H1 (cell line): ENCODE data around the gene OR52R1. TPM values are rescaled to one million over a fixed set of nuclear protein-coding genes. Genes with fewer than 3 reads are reported as not detected.

Experiments used
- CREB1 ChIP-seq: IDR thresholded peaks from 2 replicates; pipeline ENCODE4 v1.6.1; 2012; ENCODE audit warnings: inconsistent platforms
- FOSL1 ChIP-seq: IDR thresholded peaks from 2 replicates; pipeline ENCODE4 v1.6.1; 2011; ENCODE audit warnings: mild to moderate bottlenecking, low read depth, low read length, moderate library complexity; ENCODE audit not compliant: insufficient read depth
- PHF8 ChIP-seq: fragments of 200-600 bp; sonication (generic); conservative IDR thresholded peaks from 2 replicates; pipeline ENCODE4 v1.7.1; 2012; ENCODE audit warnings: low read depth, mild to moderate bottlenecking, inconsistent platforms, low read length, moderate library complexity
- POU5F1 ChIP-seq: IDR thresholded peaks from 2 replicates; pipeline ENCODE4 v1.6.1; 2011; ENCODE audit warnings: low read depth, mild to moderate bottlenecking, low read length, moderate library complexity
- RAD21 ChIP-seq, 2 experiments: IDR thresholded peaks in 1 of 2; conservative IDR thresholded peaks in 1 of 2; 2 replicates each; pipeline ENCODE4 v1.6.1; 2011; ENCODE audit warnings: low read depth in 2 of 2, low read length in 2 of 2, improper control_type of control experiment in 1 of 2, inconsistent platforms in 1 of 2, mild to moderate bottlenecking in 1 of 2, moderate library complexity in 1 of 2
- RFX5 ChIP-seq: IDR thresholded peaks from 2 replicates; pipeline ENCODE4 v1.6.1; 2011; ENCODE audit warnings: low read depth, low read length, improper control_type of control experiment, borderline replicate concordance
- RXRA ChIP-seq: IDR thresholded peaks from 2 replicates; pipeline ENCODE4 v1.6.1; 2011; ENCODE audit warnings: low read depth, mild to moderate bottlenecking, low read length, moderate library complexity; ENCODE audit not compliant: insufficient read depth
- polyA plus RNA-seq, 7 experiments: library from polyadenylated mRNA; depleted of rRNA in 3 of 7; stranded (reverse) in 5 of 7; unstranded in 2 of 7; fragments of >200 nt in 5 of 7; fragments of 200-250 nt in 2 of 7; gene quantifications; 1 replicate in 5 of 7; 2 replicates in 1 of 7; 4 replicates in 1 of 7; pipeline versions ENCODE4 v1.2.1 to v1.2.3, GENCODE V29; 2011 to 2013; ENCODE audit warnings: missing spikeins in 2 of 7, mixed read lengths in 2 of 7
- total RNA-seq: library from RNA; stranded (reverse); fragmentation: NEBNext Ultra II Directional; extraction: Animal tissue kit (Norgen Biotek cat#: 25700); gene quantifications from 2 replicates; pipeline ENCODE4 v1.2.1, GENCODE V29; 2021

OR52R1 gene
- total and polyA plus RNA-seq, 2 of the 8 experiments (the other 6 are each of a cell fraction or from before 2014, with no cell fraction given): not detected

DNA sequence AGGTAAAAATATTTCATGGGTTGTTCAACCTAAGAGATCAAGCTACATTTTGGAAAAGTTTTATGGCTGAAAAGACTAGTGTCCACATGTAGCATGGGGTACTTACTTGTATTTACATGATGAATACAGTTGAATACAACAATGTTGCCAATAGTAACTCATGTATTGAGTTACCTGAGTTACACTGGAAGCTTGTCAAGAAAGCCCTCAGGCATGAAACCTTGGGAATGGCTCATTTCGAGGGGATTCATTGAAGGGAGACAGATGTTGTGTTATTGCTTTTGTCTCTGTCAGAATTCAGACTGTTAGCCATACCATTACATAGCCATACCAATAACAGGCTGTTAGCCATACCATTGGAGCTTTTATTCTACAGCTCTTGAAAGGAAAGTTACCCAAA is 26.2 kb upstream of the OR52R1 start (continued):
- TF ChIP-seq FOSL1 (no peak), RXRA (no peak), RAD21 (IDR thresholded peaks at IDR 0.05 in 1 of 2, conservative IDR thresholded peaks at IDR 0.05 in 1 of 2; ENCODE audit: low read depth in 2 of 2, low read length in 2 of 2) (no peak), POU5F1 (no peak), RFX5 (no peak), CREB1 (no peak), PHF8 (no peak)
